ENCODE data around the gene FGF13. TPM values are rescaled to one million over a fixed set of nuclear protein-coding genes. Genes with fewer than 3 reads are reported as not detected.

FGF13 gene
- polyA plus RNA-seq, 2 donors, result 0.49 to 1.0 TPM

- Histone ChIP-seq H3K36me3 (ENCODE audit: control insufficient read depth in 2 of 2, insufficient read depth in 2 of 2, low read length in 1 of 2) (no peaks in the 10 kb centered on the region), H3K27me3 (ENCODE audit: control insufficient read depth in 1 of 2, insufficient read depth in 2 of 2, low read length in 2 of 2) (no peaks in the 10 kb centered on the region), H3K27ac (ENCODE audit: low read depth in 2 of 2, low read length in 1 of 2) (no peak overlapping the region), H3K9me3 (ENCODE audit: control insufficient read depth in 2 of 2, insufficient read depth in 1 of 2, low read depth in 1 of 2, low read length in 1 of 2) (no peaks in the 10 kb centered on the region), H3K4me1 (ENCODE audit: control insufficient read depth in 2 of 2, insufficient read depth in 2 of 2, low read length in 1 of 2) (no peaks in the 10 kb centered on the region), H3K4me3 (ENCODE audit: low read depth in 1 of 2, low read length in 2 of 2) (no peak overlapping the region)
- WGBS, 2 donors, result 60 to 68% methylated on average over 4 of the region's 4 CpGs
These were observed 27.9 kb downstream of the FGF13 start for GRCh38 chrX:138683600-138683999.

GRCh38 chrX:138669693-138670092 lies 41.8 kb downstream of the FGF13 start:
- Histone ChIP-seq H3K9me3 (ENCODE audit: control insufficient read depth in 2 of 2, insufficient read depth in 1 of 2, low read depth in 1 of 2, low read length in 1 of 2) (no peaks in the 10 kb centered on the region), H3K4me3 (ENCODE audit: low read depth in 1 of 2, low read length in 2 of 2) (no peak overlapping the region), H3K4me1 (ENCODE audit: control insufficient read depth in 2 of 2, insufficient read depth in 2 of 2, low read length in 1 of 2) (no peaks in the 10 kb centered on the region), H3K27ac (ENCODE audit: low read depth in 2 of 2, low read length in 1 of 2) (no peak overlapping the region), H3K36me3 (ENCODE audit: control insufficient read depth in 2 of 2, insufficient read depth in 2 of 2, low read length in 1 of 2) (no peaks in the 10 kb centered on the region), H3K27me3 (ENCODE audit: control insufficient read depth in 1 of 2, insufficient read depth in 2 of 2, low read length in 2 of 2) (no peaks in the 10 kb centered on the region)
- 16 to 37% methylated on average over 2 of the region's 2 CpGs for WGBS, 2 donors

- Histone ChIP-seq H3K9me3 (ENCODE audit: control insufficient read depth in 2 of 2, insufficient read depth in 1 of 2, low read depth in 1 of 2, low read length in 1 of 2) (no peaks in the 10 kb centered on the region), H3K27ac (ENCODE audit: low read depth in 2 of 2, low read length in 1 of 2) (no peak overlapping the region), H3K4me3 (ENCODE audit: low read depth in 1 of 2, low read length in 2 of 2) (no peak overlapping the region), H3K27me3 (ENCODE audit: control insufficient read depth in 1 of 2, insufficient read depth in 2 of 2, low read length in 2 of 2) (no peaks in the 10 kb centered on the region), H3K4me1 (ENCODE audit: control insufficient read depth in 2 of 2, insufficient read depth in 2 of 2, low read length in 1 of 2) (no peaks in the 10 kb centered on the region), H3K36me3 (ENCODE audit: control insufficient read depth in 2 of 2, insufficient read depth in 2 of 2, low read length in 1 of 2) (no peaks in the 10 kb centered on the region)
- 74 to 88% methylated on average over 1 of the region's 1 CpG for WGBS, 2 donors
These were observed 47.1 kb downstream of the FGF13 start for GRCh38 chrX:138664466-138664865.

- H3K4me3 ChIP-seq (ENCODE audit: low read depth in 1 of 2, low read length in 2 of 2), result no peak overlapping the region
- H3K27me3 ChIP-seq (ENCODE audit: control insufficient read depth in 1 of 2, insufficient read depth in 2 of 2, low read length in 2 of 2), result no peaks in the 10 kb centered on the region
- no peaks in the 10 kb centered on the region for H3K9me3 ChIP-seq (ENCODE audit: control insufficient read depth in 2 of 2, insufficient read depth in 1 of 2, low read depth in 1 of 2, low read length in 1 of 2)
- 74 to 87% methylated on average over 3 of the region's 3 CpGs for WGBS, 2 donors
- no peaks in the 10 kb centered on the region for H3K36me3 ChIP-seq (ENCODE audit: control insufficient read depth in 2 of 2, insufficient read depth in 2 of 2, low read length in 1 of 2)
- H3K4me1 ChIP-seq (ENCODE audit: control insufficient read depth in 2 of 2, insufficient read depth in 2 of 2, low read length in 1 of 2), result no peaks in the 10 kb centered on the region
- no peak overlapping the region for H3K27ac ChIP-seq (ENCODE audit: low read depth in 2 of 2, low read length in 1 of 2)
These were observed 47.5 kb downstream of the FGF13 start for GRCh38 chrX:138664016-138664415.

GRCh38 chrX:138651494-138651893 lies 60.0 kb downstream of the FGF13 start:
- H3K36me3 ChIP-seq (ENCODE audit: control insufficient read depth in 2 of 2, insufficient read depth in 2 of 2, low read length in 1 of 2), result no peaks in the 10 kb centered on the region
- H3K9me3 ChIP-seq (ENCODE audit: control insufficient read depth in 2 of 2, insufficient read depth in 1 of 2, low read depth in 1 of 2, low read length in 1 of 2), result no peaks in the 10 kb centered on the region
- peaks cover 0 to under 1% of the 10 kb centered on the region in 2 donors for H3K27me3 ChIP-seq (ENCODE audit: control insufficient read depth in 1 of 2, insufficient read depth in 2 of 2, low read length in 2 of 2)
- H3K27ac ChIP-seq (ENCODE audit: low read depth in 2 of 2, low read length in 1 of 2), result no peak overlapping the region
- H3K4me3 ChIP-seq (ENCODE audit: low read depth in 1 of 2, low read length in 2 of 2), result no peak overlapping the region
- no peaks in the 10 kb centered on the region for H3K4me1 ChIP-seq (ENCODE audit: control insufficient read depth in 2 of 2, insufficient read depth in 2 of 2, low read length in 1 of 2)

- no peaks in the 10 kb centered on the region for H3K9me3 ChIP-seq (ENCODE audit: control insufficient read depth in 2 of 2, insufficient read depth in 1 of 2, low read depth in 1 of 2, low read length in 1 of 2)
- no peak overlapping the region for H3K27ac ChIP-seq (ENCODE audit: low read depth in 2 of 2, low read length in 1 of 2)
- WGBS, 2 donors, result 54 to 66% methylated on average over 4 of the region's 4 CpGs
- H3K4me3 ChIP-seq (ENCODE audit: low read depth in 1 of 2, low read length in 2 of 2), result no peak overlapping the region
- peaks cover 0 to 3% of the 10 kb centered on the region in 2 donors for H3K27me3 ChIP-seq (ENCODE audit: control insufficient read depth in 1 of 2, insufficient read depth in 2 of 2, low read length in 2 of 2)
- no peaks in the 10 kb centered on the region for H3K36me3 ChIP-seq (ENCODE audit: control insufficient read depth in 2 of 2, insufficient read depth in 2 of 2, low read length in 1 of 2)
- no peaks in the 10 kb centered on the region for H3K4me1 ChIP-seq (ENCODE audit: control insufficient read depth in 2 of 2, insufficient read depth in 2 of 2, low read length in 1 of 2)
These were observed 62.9 kb downstream of the FGF13 start for GRCh38 chrX:138648568-138648967.

GRCh38 chrX:138638996-138639395 lies 72.5 kb downstream of the FGF13 start:
- Histone ChIP-seq H3K4me1 (ENCODE audit: control insufficient read depth in 2 of 2, insufficient read depth in 2 of 2, low read length in 1 of 2) (no peaks in the 10 kb centered on the region), H3K27me3 (ENCODE audit: control insufficient read depth in 1 of 2, insufficient read depth in 2 of 2, low read length in 2 of 2) (peaks cover 0 to 3% of the 10 kb centered on the region in 2 donors), H3K9me3 (ENCODE audit: control insufficient read depth in 2 of 2, insufficient read depth in 1 of 2, low read depth in 1 of 2, low read length in 1 of 2) (no peaks in the 10 kb centered on the region), H3K36me3 (ENCODE audit: control insufficient read depth in 2 of 2, insufficient read depth in 2 of 2, low read length in 1 of 2) (no peaks in the 10 kb centered on the region), H3K4me3 (ENCODE audit: low read depth in 1 of 2, low read length in 2 of 2) (no peak overlapping the region), H3K27ac (ENCODE audit: low read depth in 2 of 2, low read length in 1 of 2) (no peak overlapping the region)
- 38 to 45% methylated on average over 2 of the region's 2 CpGs for WGBS, 2 donors
